GM12892 (cell line): Measurements from ENCODE around the gene PRDM10.

Source experiments
- POLR2A ChIP-seq: IDR thresholded peaks from 2 replicates; pipeline ENCODE4 v1.6.1; 2011; ENCODE audit warnings: low read depth, low read length, control low read depth
- POLR2AphosphoS5 ChIP-seq: IDR thresholded peaks from 2 replicates; pipeline ENCODE4 v1.6.1; 2011; ENCODE audit warnings: low read depth, low read length, control low read depth
- TAF1 ChIP-seq: IDR thresholded peaks from 2 replicates; pipeline ENCODE4 v1.6.1; 2011; ENCODE audit warnings: low read depth, mild to moderate bottlenecking, control low read depth, low read length, borderline replicate concordance

GRCh38 chr11:129950101-129951091 is 52.2 kb downstream of the PRDM10 start:
- TF ChIP-seq POLR2A (no peak), TAF1 (no peak), POLR2AphosphoS5 (no peak)
